Epithelial cell of proximal tubule (primary cell): ENCODE results near the gene ACTL6B. TPM values are rescaled to one million over a fixed set of nuclear protein-coding genes. Genes with fewer than 3 reads are reported as not detected.

Source experiments
- DNase-seq: peaks from one replicate; pipeline ENCODE4 v3.0.0-alpha.2; 2011; ENCODE audit warnings: low read depth
- H3K4me3 ChIP-seq: 2 replicates; pipeline ENCODE4 v1.5.1; 2011; ENCODE audit warnings: low read depth, mild to moderate bottlenecking, low read length
- CTCF ChIP-seq: conservative IDR thresholded peaks from 2 replicates; pipeline ENCODE4 v1.5.1; 2012; ENCODE audit warnings: low read depth, mild to moderate bottlenecking, low read length
- total RNA-seq: library from RNA; depleted of rRNA; stranded (reverse); fragments of >200 nt; gene quantifications from 2 replicates; pipeline ENCODE4 v1.2.3, GENCODE V29; 2015

Gene ACTL6B
- total RNA-seq, 1 donor from 2014 or later = not detected

GRCh38 chr7:100692578-100692961 is 36.3 kb upstream of the ACTL6B start:
- H3K4me3 ChIP-seq = peak overlapping the region; percentile 76
- TF ChIP-seq CTCF = no peak
- no peak for DNase-seq

- peak; percentile 91 for TF ChIP-seq CTCF
- no peak for DNase-seq
- peak overlapping the region; percentile 76 for H3K4me3 ChIP-seq
Measured at GRCh38 chr7:100691676-100692577, 35.7 kb upstream of the ACTL6B start.

GRCh38 chr7:100689230-100690135 is 33.2 kb upstream of the ACTL6B start:
- no peak for DNase-seq
- no peak for TF ChIP-seq CTCF
- no peak overlapping the region for H3K4me3 ChIP-seq

- no peak for DNase-seq
- TF ChIP-seq CTCF = no peak
- H3K4me3 ChIP-seq = no peak overlapping the region
Measured at GRCh38 chr7:100688326-100688860, 32.1 kb upstream of the ACTL6B start.

- TF ChIP-seq CTCF = no peak
- H3K4me3 ChIP-seq = no peak overlapping the region
- DNase-seq = no peak
Measured at GRCh38 chr7:100687751-100688300, 31.6 kb upstream of the ACTL6B start.

GRCh38 chr7:100687261-100687660 is 31.0 kb upstream of the ACTL6B start:
- DNase-seq = no peak
- H3K4me3 ChIP-seq = no peak overlapping the region
- TF ChIP-seq CTCF = no peak
